ENCODE data around the gene GPRC5D.

GRCh38 chr12:12930633-12931219 lies 21.2 kb downstream of the GPRC5D start:
- TF ChIP-seq CTCF (IDR thresholded peaks at IDR 0.05) (no peak), POLR2A (IDR thresholded peaks at IDR 0.05) (no peak), POLR2AphosphoS5 (IDR thresholded peaks at IDR 0.05) (no peak)
